Measurements from ENCODE around the gene PTPRU. TPM values are rescaled to one million over a fixed set of nuclear protein-coding genes. Genes with fewer than 3 reads are reported as not detected.

PTPRU gene
- total and polyA plus RNA-seq, 2 of the 8 experiments (the other 6 are each of a cell fraction or from before 2014, with no cell fraction given): 33.8 to 41.8 TPM

- no peaks in the 10 kb centered on the region for H3K79me2 ChIP-seq (ENCODE audit: control insufficient read depth in 1 of 2, insufficient read depth in 2 of 2, low read length in 2 of 2)
- FAIRE-seq: no peak
- no peak overlapping the region for H3K4me2 ChIP-seq (ENCODE audit: insufficient read depth in 1 of 2, low read depth in 2 of 2, low read length in 2 of 2)
- no peak overlapping the region for H2BK20ac ChIP-seq (ENCODE audit: low read length)
- no peak overlapping the region for H3K9ac ChIP-seq (replicated peaks in 1 of 4; ENCODE audit: extremely low read depth in 1 of 4, low read depth in 3 of 4, low read length in 3 of 4)
- H3K4ac ChIP-seq (replicated peaks; ENCODE audit: insufficient read length, low read depth, low read length): no peak overlapping the region
- H3K27ac ChIP-seq (ENCODE audit: low read depth, low read length): no peak overlapping the region
- no peaks in the 10 kb centered on the region for H3K9me3 ChIP-seq (ENCODE audit: insufficient read depth in 2 of 2, low read depth in 1 of 2, low read length in 1 of 2)
- no peak overlapping the region for H4K8ac ChIP-seq (ENCODE audit: extremely low read depth, insufficient read depth, low read length)
- H2BK15ac ChIP-seq (ENCODE audit: low read length): no peak overlapping the region
- no peak overlapping the region for H2BK120ac ChIP-seq (replicated peaks; ENCODE audit: low read depth, low read length)
- no peak overlapping the region for H2AK5ac ChIP-seq (ENCODE audit: low read depth, low read length)
- CTCF ChIA-PET (ENCODE audit: partially characterized antibody): interaction anchor here (0.6 to 5.4 kb wide), 4 partner anchors 13 to 33 kb away, joined by 3 to 21 read pairs (median 4); no protein-coding TSS in a partner anchor
- H4K5ac ChIP-seq (ENCODE audit: insufficient read length, low read depth, low read length): no peak overlapping the region
- H2BK12ac ChIP-seq (ENCODE audit: low read depth, low read length): no peak overlapping the region
- H4K91ac ChIP-seq (replicated peaks; ENCODE audit: insufficient read length, low read length): no peak overlapping the region
- peaks cover 0 to 11% (median 6%) of the 10 kb centered on the region in 4 experiments; a peak in 6 of 8 replicates for H3K36me3 ChIP-seq (ENCODE audit: control insufficient read depth in 2 of 4, insufficient read depth in 4 of 4, low read length in 3 of 4)
- no peaks in the 10 kb centered on the region for H3K4me1 ChIP-seq (replicated peaks in 1 of 4; ENCODE audit: control insufficient read depth in 3 of 4, insufficient read depth in 4 of 4, low read length in 3 of 4)
- 87% methylated on average over 5 of the region's 5 CpGs; no CpG with 5 or more reads in 1 of the 2 experiments for WGBS, 2 experiments (ENCODE audit: extremely low coverage in 1 of 2, insufficient coverage in 1 of 2, insufficient read length in 1 of 2, insufficient replicate concordance in 2 of 2, low coverage in 1 of 2, low lambda C conversion rate in 2 of 2, missing lambda C conversion rate in 1 of 2)
- H2BK5ac ChIP-seq (ENCODE audit: low read depth, low read length): no peak overlapping the region
- H3K4me3 ChIP-seq (ENCODE audit: extremely low read depth in 1 of 4, insufficient read depth in 2 of 4, low read depth in 3 of 4, low read length in 4 of 4): no peak overlapping the region
- no peaks in the 10 kb centered on the region for H3K27me3 ChIP-seq (replicated peaks in 1 of 4; ENCODE audit: control insufficient read depth in 3 of 4, extremely low read depth in 1 of 4, insufficient read depth in 3 of 4, low read length in 3 of 4)
- POLR2A ChIA-PET (ENCODE audit: partially characterized antibody): no interaction called here
- peaks cover 0 to 9% of the 10 kb centered on the region in 2 experiments for H4K20me1 ChIP-seq (replicated peaks in 1 of 2; ENCODE audit: control insufficient read depth in 1 of 2, insufficient read depth in 2 of 2, low read length in 2 of 2)
- no peaks in the 10 kb centered on the region for H3K79me1 ChIP-seq (ENCODE audit: low read depth, low read length)
- H3K14ac ChIP-seq (ENCODE audit: insufficient read length): no peak overlapping the region
- DNase-seq (ENCODE audit: low read depth in 1 of 2, low spot score in 2 of 2): no peak
- no peaks in the 10 kb centered on the region for H3K23me2 ChIP-seq (ENCODE audit: low read depth, low read length)
- H3K18ac ChIP-seq (ENCODE audit: extremely low read depth, low read length): no peak overlapping the region
- H3K23ac ChIP-seq (ENCODE audit: insufficient read length): no peak overlapping the region
- H2AFZ ChIP-seq (ENCODE audit: low read length): no peak overlapping the region
- no peak overlapping the region for H3K56ac ChIP-seq (replicated peaks; ENCODE audit: insufficient read length, low read depth, low read length)
- TF ChIP-seq EP300 (IDR thresholded peaks at IDR 0.05; ENCODE audit: borderline replicate concordance in 1 of 2, low read depth in 2 of 2, low read length in 2 of 2) (no peak), RXRA (IDR thresholded peaks at IDR 0.05; ENCODE audit: insufficient read depth, low read depth, low read length) (no peak)
Measured at GRCh38 chr1:29317916-29318530, 81.7 kb downstream of the PTPRU start.

All from H1 (cell line).